GM21786 (cell line): ENCODE data around the gene IL20RB.
A peak's percentile ranks its signal among the peaks of the same experiment; 100 is the strongest.

Experiments used
- ATAC-seq: cut with Tn5 transposase; IDR thresholded peaks from one replicate; pipeline ENCODE4 v1.9.1; 2021; ENCODE audit not compliant: unreplicated experiment

Gene IL20RB

GRCh38 chr3:136957751-136958288 lies at the start of gene IL20RB:
Gene IL20RB (plus strand): TSS chr3:136957983. CDS start chr3:136958114, 131 bp downstream.
- no peak for ATAC-seq

- ATAC-seq: no peak
Measured at GRCh38 chr3:136908297-136908696, 49.5 kb upstream of the IL20RB start.

GRCh38 chr3:136909187-136909586 lies 48.6 kb upstream of the IL20RB start:
- no peak for ATAC-seq

GRCh38 chr3:136910697-136911096 lies 47.1 kb upstream of the IL20RB start:
- no peak for ATAC-seq

GRCh38 chr3:136913168-136913567 lies 44.6 kb upstream of the IL20RB start:
- ATAC-seq: no peak

GRCh38 chr3:136914739-136915138 lies 43.0 kb upstream of the IL20RB start:
- no peak for ATAC-seq

GRCh38 chr3:136916223-136916622 lies 41.6 kb upstream of the IL20RB start:
- no peak for ATAC-seq

GRCh38 chr3:136919799-136920580 lies 37.8 kb upstream of the IL20RB start:
- peak; percentile 60 for ATAC-seq

GRCh38 chr3:136920904-136921611 lies 36.7 kb upstream of the IL20RB start:
- ATAC-seq: no peak

- ATAC-seq: peak; percentile 41
Measured at GRCh38 chr3:136925425-136926190, 32.2 kb upstream of the IL20RB start.

- ATAC-seq: no peak
Measured at GRCh38 chr3:136928240-136928639, 29.5 kb upstream of the IL20RB start.

GRCh38 chr3:136929977-136930670 lies 27.7 kb upstream of the IL20RB start:
- no peak for ATAC-seq

GRCh38 chr3:136931606-136932005 lies 26.2 kb upstream of the IL20RB start:
- no peak for ATAC-seq

- no peak for ATAC-seq
Measured at GRCh38 chr3:136932523-136932922, 25.3 kb upstream of the IL20RB start.

GRCh38 chr3:136932978-136933772 lies 24.6 kb upstream of the IL20RB start:
- no peak for ATAC-seq

GRCh38 chr3:136937175-136937574 lies 20.6 kb upstream of the IL20RB start:
- ATAC-seq: no peak

GRCh38 chr3:136937851-136938250 lies 19.9 kb upstream of the IL20RB start:
- ATAC-seq: no peak

GRCh38 chr3:136938334-136938733 lies 19.4 kb upstream of the IL20RB start:
- no peak for ATAC-seq

- ATAC-seq: no peak
Measured at GRCh38 chr3:136939489-136939888, 18.3 kb upstream of the IL20RB start.

GRCh38 chr3:136942803-136943202 lies 15.0 kb upstream of the IL20RB start:
- no peak for ATAC-seq
